GM13977 (cell line): Measurements from ENCODE around the gene AGAP9.
"Not testable (repeated sequence)": the region's sequence is repeated elsewhere in the genome, so short reads cannot be mapped to it uniquely, and the experiment has no call there.

Experiments
- DNase-seq: peaks from one replicate; pipeline ENCODE4 v3.0.0; 2012; ENCODE audit warnings: low spot score
- in situ Hi-C: fragments of 300-500 bp; cut with MboI; formaldehyde crosslinking; loops from one replicate; pipeline ENCODE4 v1.12.0; 2022; ENCODE audit warnings: low sequenced_read_pairs, low pct_unique_long_range_greater_than_20kb, mixed read lengths, inconsistent platforms; ENCODE audit not compliant: unreplicated experiment
- TF ChIP-seq, protein P1 (sequence below): IDR thresholded peaks from 2 replicates; pipeline ENCODE4 v1.5.1; 2012; ENCODE audit warnings: mild to moderate bottlenecking, control low read depth; ENCODE audit not compliant: insufficient read depth; ENCODE audit errors: extremely low read depth, missing control alignments

The AGAP9 gene

GRCh38 chr10:47457528-47457820, 66.0 kb downstream of the AGAP9 start:
- no peak for DNase-seq

GRCh38 chr10:47456794-47457527, 66.5 kb downstream of the AGAP9 start:
- in situ Hi-C loops = no loop called here
- TF ChIP-seq, protein P1, sequence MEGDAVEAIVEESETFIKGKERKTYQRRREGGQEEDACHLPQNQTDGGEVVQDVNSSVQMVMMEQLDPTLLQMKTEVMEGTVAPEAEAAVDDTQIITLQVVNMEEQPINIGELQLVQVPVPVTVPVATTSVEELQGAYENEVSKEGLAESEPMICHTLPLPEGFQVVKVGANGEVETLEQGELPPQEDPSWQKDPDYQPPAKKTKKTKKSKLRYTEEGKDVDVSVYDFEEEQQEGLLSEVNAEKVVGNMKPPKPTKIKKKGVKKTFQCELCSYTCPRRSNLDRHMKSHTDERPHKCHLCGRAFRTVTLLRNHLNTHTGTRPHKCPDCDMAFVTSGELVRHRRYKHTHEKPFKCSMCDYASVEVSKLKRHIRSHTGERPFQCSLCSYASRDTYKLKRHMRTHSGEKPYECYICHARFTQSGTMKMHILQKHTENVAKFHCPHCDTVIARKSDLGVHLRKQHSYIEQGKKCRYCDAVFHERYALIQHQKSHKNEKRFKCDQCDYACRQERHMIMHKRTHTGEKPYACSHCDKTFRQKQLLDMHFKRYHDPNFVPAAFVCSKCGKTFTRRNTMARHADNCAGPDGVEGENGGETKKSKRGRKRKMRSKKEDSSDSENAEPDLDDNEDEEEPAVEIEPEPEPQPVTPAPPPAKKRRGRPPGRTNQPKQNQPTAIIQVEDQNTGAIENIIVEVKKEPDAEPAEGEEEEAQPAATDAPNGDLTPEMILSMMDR = no peak
- no peak for DNase-seq

More at GRCh38 chr10:47457528-47457820, 66.0 kb downstream of the AGAP9 start:
- TF ChIP-seq, protein P1 = no peak
- in situ Hi-C loops = no loop called here

DNA sequence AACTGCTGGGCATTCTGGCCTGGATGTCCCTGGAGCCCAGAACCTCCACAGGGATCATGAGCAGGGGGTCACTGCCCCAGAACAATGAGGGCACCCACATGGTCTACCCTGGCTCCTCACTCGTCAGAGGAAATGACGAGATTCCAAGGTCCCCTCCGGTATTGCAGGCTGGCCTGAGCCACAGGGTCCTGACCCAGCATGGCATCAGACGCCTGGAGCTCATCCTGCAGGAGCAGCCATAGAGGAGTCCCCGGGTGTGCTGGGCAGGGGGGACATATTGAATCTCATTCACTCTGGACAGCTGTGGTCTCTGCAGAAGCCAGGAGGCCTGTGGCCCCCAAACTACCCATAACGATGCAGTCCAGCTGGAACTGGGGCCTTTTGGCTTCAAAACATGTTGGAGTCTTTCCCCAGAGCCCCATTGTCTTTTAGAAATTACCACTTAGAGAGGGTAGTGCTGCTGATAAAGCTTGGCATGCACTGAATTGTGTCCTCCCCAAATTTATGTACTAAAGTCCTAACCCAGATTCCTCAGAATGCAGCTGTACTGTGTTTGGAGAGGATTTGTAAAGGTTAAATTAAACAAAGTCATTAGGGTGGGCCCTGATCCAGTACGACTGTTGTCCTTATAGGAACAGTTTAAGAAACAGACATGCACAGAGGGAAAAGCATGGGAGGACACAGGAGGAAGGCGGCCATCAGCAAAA, 67.2 kb downstream of the AGAP9 start:
- TF ChIP-seq, protein P1 = no peak
- no peak for DNase-seq
- in situ Hi-C loops = no loop called here

DNA sequence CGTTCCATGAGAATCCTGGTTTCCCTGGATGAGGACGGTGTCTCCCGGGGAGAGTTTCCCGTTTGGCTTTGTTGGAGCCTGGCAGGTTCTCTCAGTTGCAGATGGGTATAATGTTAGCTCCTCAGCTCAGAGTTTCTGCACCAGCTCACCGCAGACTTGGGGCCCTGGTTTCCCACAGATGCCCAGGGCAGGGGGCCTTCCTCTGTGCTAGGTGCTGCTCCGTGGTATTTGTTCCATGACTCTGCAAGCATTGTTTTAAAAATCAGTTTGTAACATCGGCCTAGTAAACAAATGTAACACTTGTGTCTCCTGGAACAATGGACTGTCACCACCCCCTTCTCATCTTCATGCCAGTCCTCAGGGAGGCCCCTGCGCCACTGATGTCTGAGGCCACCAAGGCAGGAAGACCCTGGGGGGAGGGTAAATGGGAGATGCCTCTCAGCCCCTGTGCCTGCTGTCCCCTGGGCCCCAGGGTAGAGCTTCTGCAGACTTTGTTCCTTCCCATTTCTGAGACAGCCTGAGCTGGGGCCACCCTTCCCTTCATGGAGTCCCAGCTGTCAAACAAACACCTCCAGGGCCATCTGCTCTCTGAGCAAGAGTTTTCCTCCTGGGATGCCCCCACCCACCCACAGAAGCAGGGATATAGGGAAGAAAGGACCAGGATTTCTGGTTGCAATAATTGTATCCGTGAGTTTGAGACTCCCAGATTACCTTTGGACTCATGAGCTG, 67.9 kb downstream of the AGAP9 start:
- DNase-seq, in situ Hi-C loops: not testable (repeated sequence)

DNA sequence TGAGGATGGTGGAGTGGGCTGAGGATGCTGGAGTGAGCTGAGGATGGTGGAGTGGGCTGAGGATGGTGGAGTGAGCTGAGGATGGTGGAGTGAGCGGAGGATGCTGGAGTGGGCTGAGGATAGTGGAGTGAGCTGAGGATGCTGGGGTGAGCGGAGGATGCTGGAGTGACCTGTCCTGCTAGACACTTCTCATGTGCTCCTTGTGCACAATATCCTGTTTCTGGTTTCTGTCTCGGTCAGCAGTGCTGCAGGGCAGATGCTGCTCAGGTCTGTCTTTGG, 68.7 kb downstream of the AGAP9 start:
- no peak for DNase-seq
- TF ChIP-seq, protein P1 = no peak
- in situ Hi-C loops = no loop called here

- DNase-seq = peak; percentile 19
- in situ Hi-C loops = no loop called here
- TF ChIP-seq, protein P1 = no peak
Observed at GRCh38 chr10:47454008-47454779, 69.2 kb downstream of the AGAP9 start.
